GM19023 (cell line): ENCODE data around the gene TMEM87B.
"Not testable (repeated sequence)": the region's sequence is repeated elsewhere in the genome, so short reads cannot be mapped to it uniquely, and the experiment has no call there.

ENCODE experiments used
- ATAC-seq: cut with Tn5 transposase; IDR thresholded peaks from one replicate; pipeline ENCODE4 v1.9.1; 2021; ENCODE audit warnings: mild to moderate bottlenecking, moderate library complexity; ENCODE audit not compliant: unreplicated experiment

The TMEM87B gene

GRCh38 chr2:112113354-112113753 lies 58.3 kb downstream of the TMEM87B start:
- not testable (repeated sequence) for ATAC-seq

- ATAC-seq = no peak
Observed at GRCh38 chr2:112118148-112118547, 63.1 kb downstream of the TMEM87B start.

GRCh38 chr2:112121682-112122254 lies 66.7 kb downstream of the TMEM87B start:
- no peak for ATAC-seq

GRCh38 chr2:112129060-112129459 lies 74.0 kb downstream of the TMEM87B start:
- ATAC-seq = no peak

GRCh38 chr2:112133344-112133743 lies 78.3 kb downstream of the TMEM87B start:
- ATAC-seq = no peak

GRCh38 chr2:112134120-112134519 lies 79.1 kb downstream of the TMEM87B start:
- no peak for ATAC-seq

GRCh38 chr2:112136096-112136495 lies 81.0 kb downstream of the TMEM87B start:
- ATAC-seq = no peak

GRCh38 chr2:112137516-112138158 lies 82.6 kb downstream of the TMEM87B start:
- no peak for ATAC-seq

- no peak for ATAC-seq
Observed at GRCh38 chr2:112138159-112139032, 83.3 kb downstream of the TMEM87B start, which contains the start of gene FBLN7. FBLN7 (plus strand) TSS chr2:112138385; CDS start chr2:112138656, 271 bp downstream.

GRCh38 chr2:112139033-112139614 lies 84.1 kb downstream of the TMEM87B start:
- ATAC-seq = not testable (repeated sequence)

- not testable (repeated sequence) for ATAC-seq
Observed at GRCh38 chr2:112139661-112140204, 84.7 kb downstream of the TMEM87B start.

GRCh38 chr2:112140205-112140802 lies 85.2 kb downstream of the TMEM87B start:
- no peak for ATAC-seq

- no peak for ATAC-seq
Observed at GRCh38 chr2:112140899-112141625, 86.0 kb downstream of the TMEM87B start.

GRCh38 chr2:112141626-112142007 lies 86.5 kb downstream of the TMEM87B start:
- ATAC-seq = no peak

- no peak for ATAC-seq
Observed at GRCh38 chr2:112142525-112143078, 87.5 kb downstream of the TMEM87B start.

GRCh38 chr2:112143150-112143549 lies 88.1 kb downstream of the TMEM87B start:
- ATAC-seq = no peak

- no peak for ATAC-seq
Observed at GRCh38 chr2:112144966-112145365, 89.9 kb downstream of the TMEM87B start.

- ATAC-seq = no peak
Observed at GRCh38 chr2:112147382-112148168, 92.5 kb downstream of the TMEM87B start.

- no peak for ATAC-seq
Observed at GRCh38 chr2:112148477-112148876, 93.4 kb downstream of the TMEM87B start.
